Liver (tissue), 9 donors: ENCODE results near the gene DPH3. TPM values are rescaled to one million over a fixed set of nuclear protein-coding genes. Genes with fewer than 3 reads are reported as not detected.

Experiments
- DNase-seq: peaks from one replicate; pipeline ENCODE4 v3.0.0-alpha.2; 2017; ENCODE audit warnings: low spot score
- H3K27ac ChIP-seq, 2 donors: one replicate each; pipeline ENCODE4 v1.7.0; 2013; ENCODE audit warnings: inconsistent platforms in 2 of 2, low read length in 2 of 2, control low read depth in 1 of 2, low read depth in 1 of 2, mild to moderate bottlenecking in 1 of 2
- H3K27me3 ChIP-seq, 4 donors: one replicate each; pipeline versions ENCODE4 v1.6.1 to v1.7.0; 2013; ENCODE audit warnings: low read length in 3 of 4, inconsistent platforms in 1 of 4, mild to moderate bottlenecking in 1 of 4, moderate library complexity in 1 of 4; ENCODE audit not compliant: control insufficient read depth in 4 of 4, insufficient read depth in 4 of 4
- H3K36me3 ChIP-seq, 4 donors: one replicate each; pipeline versions ENCODE4 v1.6.1 to v1.7.0; 2013; ENCODE audit warnings: low read length in 3 of 4, mild to moderate bottlenecking in 3 of 4, low read depth in 1 of 4, moderate library complexity in 1 of 4; ENCODE audit not compliant: control insufficient read depth in 4 of 4, insufficient read depth in 3 of 4
- H3K4me1 ChIP-seq, 4 donors: one replicate each; pipeline versions ENCODE4 v1.6.1 to v1.7.0; 2013; ENCODE audit warnings: low read length in 3 of 4, mild to moderate bottlenecking in 3 of 4, moderate library complexity in 1 of 4; ENCODE audit not compliant: control insufficient read depth in 4 of 4, insufficient read depth in 4 of 4
- H3K4me3 ChIP-seq, 3 donors: one replicate each; pipeline versions ENCODE4 v1.6.1 to v1.7.0; 2013; ENCODE audit warnings: low read length in 3 of 3, control low read depth in 1 of 3, low read depth in 1 of 3, mild to moderate bottlenecking in 1 of 3
- H3K9ac ChIP-seq, 2 donors: one replicate each; pipeline ENCODE4 v1.7.0; 2013; ENCODE audit warnings: low read length in 2 of 2, mild to moderate bottlenecking in 2 of 2, moderate library complexity in 2 of 2, control low read depth in 1 of 2, low read depth in 1 of 2
- H3K9me3 ChIP-seq, 4 donors: one replicate each; pipeline versions ENCODE4 v1.6.1 to v1.7.0; 2013; ENCODE audit warnings: low read length in 3 of 4; ENCODE audit not compliant: control insufficient read depth in 4 of 4
- CTCF ChIP-seq: fragments of 150-350 bp; IDR thresholded peaks from 2 replicates; pipeline ENCODE4 v1.5.1; 2017; ENCODE audit warnings: improper control_type of control experiment, low read depth, low read length; ENCODE audit not compliant: missing input control
- EGR1 ChIP-seq, 2 donors: IDR thresholded peaks; 2 replicates each; pipeline ENCODE4 v1.6.1; 2016 to 2018; ENCODE audit warnings: antibody characterized with exemption in 2 of 2, low read depth in 2 of 2
- FOXA1 ChIP-seq: IDR thresholded peaks from 2 replicates; pipeline ENCODE4 v1.6.1; 2016; ENCODE audit warnings: antibody characterized with exemption
- FOXA2 ChIP-seq: IDR thresholded peaks from 2 replicates; pipeline ENCODE4 v1.6.1; 2016; ENCODE audit warnings: antibody characterized with exemption
- GABPA ChIP-seq, 2 donors: IDR thresholded peaks in 1 of 2; conservative IDR thresholded peaks in 1 of 2; 2 replicates each; pipeline ENCODE4 v1.6.1; 2016; ENCODE audit warnings: antibody characterized with exemption in 2 of 2, mild to moderate bottlenecking in 1 of 2, moderate library complexity in 1 of 2
- HNF4A ChIP-seq, 2 donors: conservative IDR thresholded peaks; 2 replicates each; pipeline ENCODE4 v1.6.1; 2016; ENCODE audit warnings: antibody characterized with exemption in 2 of 2, mild to moderate bottlenecking in 2 of 2
- HNF4G ChIP-seq: IDR thresholded peaks from 2 replicates; pipeline ENCODE4 v1.6.1; 2016; ENCODE audit warnings: antibody characterized with exemption
- MAX ChIP-seq: IDR thresholded peaks from 2 replicates; pipeline ENCODE4 v1.6.1; 2016; ENCODE audit warnings: antibody characterized with exemption
- NR2F2 ChIP-seq: IDR thresholded peaks from 2 replicates; pipeline ENCODE4 v1.6.1; 2016; ENCODE audit warnings: antibody characterized with exemption
- RAD21 ChIP-seq, 2 donors: IDR thresholded peaks; 2 replicates each; pipeline ENCODE4 v1.6.1; 2016; ENCODE audit warnings: antibody characterized with exemption in 2 of 2, mild to moderate bottlenecking in 2 of 2
- REST ChIP-seq: IDR thresholded peaks from 2 replicates; pipeline ENCODE4 v1.6.1; 2016; ENCODE audit warnings: antibody characterized with exemption, mild to moderate bottlenecking
- RXRA ChIP-seq, 2 donors: IDR thresholded peaks; 2 replicates each; pipeline ENCODE4 v1.6.1; 2017 to 2018; ENCODE audit warnings: antibody characterized with exemption in 2 of 2, mild to moderate bottlenecking in 1 of 2
- SP1 ChIP-seq: IDR thresholded peaks from 2 replicates; pipeline ENCODE4 v1.6.1; 2018; ENCODE audit warnings: antibody characterized with exemption, mild to moderate bottlenecking
- YY1 ChIP-seq: IDR thresholded peaks from 2 replicates; pipeline ENCODE4 v1.6.1; 2016; ENCODE audit warnings: antibody characterized with exemption, mild to moderate bottlenecking
- ZBTB33 ChIP-seq: IDR thresholded peaks from 2 replicates; pipeline ENCODE4 v1.6.1; 2016; ENCODE audit warnings: antibody characterized with exemption
- WGBS: extraction: QIAGEN DNeasy Blood & Tissue Kit; methylation state at CpG from one replicate; pipeline ENCODE4 v1.1.7; 2013; 5-methylcytosine and 5-hydroxymethylcytosine counted together
- polyA plus RNA-seq, 2 donors: library from polyadenylated mRNA; stranded (reverse) in 1 of 2; unstranded in 1 of 2; fragments of 200-250 nt in 1 of 2; fragments of >200 nt in 1 of 2; fragmentation: Nextera tagmentation in 1 of 2; extraction: Ambion mirVana in 1 of 2; gene quantifications; one replicate each; pipeline versions ENCODE4 v1.2.1 to v1.2.3, GENCODE V29; 2013 to 2015
- total RNA-seq, 2 donors: library from RNA; depleted of rRNA; stranded (reverse); fragments of >200 nt; gene quantifications; one replicate each; pipeline ENCODE4 v1.2.3, GENCODE V29; 2014
- TF ChIP-seq, protein P1 (sequence below): IDR thresholded peaks from 2 replicates; pipeline ENCODE4 v1.6.1; 2016; ENCODE audit warnings: antibody characterized with exemption
- donor health status: healthy.
- donor health status: healthy.
- donor health status: healthy.
- donor health status: healthy.
- donor health status: healthy.

The DPH3 gene
- total and polyA plus RNA-seq, 4 donors, result 7.8 to 19.1 (median 11.6) TPM

DNA sequence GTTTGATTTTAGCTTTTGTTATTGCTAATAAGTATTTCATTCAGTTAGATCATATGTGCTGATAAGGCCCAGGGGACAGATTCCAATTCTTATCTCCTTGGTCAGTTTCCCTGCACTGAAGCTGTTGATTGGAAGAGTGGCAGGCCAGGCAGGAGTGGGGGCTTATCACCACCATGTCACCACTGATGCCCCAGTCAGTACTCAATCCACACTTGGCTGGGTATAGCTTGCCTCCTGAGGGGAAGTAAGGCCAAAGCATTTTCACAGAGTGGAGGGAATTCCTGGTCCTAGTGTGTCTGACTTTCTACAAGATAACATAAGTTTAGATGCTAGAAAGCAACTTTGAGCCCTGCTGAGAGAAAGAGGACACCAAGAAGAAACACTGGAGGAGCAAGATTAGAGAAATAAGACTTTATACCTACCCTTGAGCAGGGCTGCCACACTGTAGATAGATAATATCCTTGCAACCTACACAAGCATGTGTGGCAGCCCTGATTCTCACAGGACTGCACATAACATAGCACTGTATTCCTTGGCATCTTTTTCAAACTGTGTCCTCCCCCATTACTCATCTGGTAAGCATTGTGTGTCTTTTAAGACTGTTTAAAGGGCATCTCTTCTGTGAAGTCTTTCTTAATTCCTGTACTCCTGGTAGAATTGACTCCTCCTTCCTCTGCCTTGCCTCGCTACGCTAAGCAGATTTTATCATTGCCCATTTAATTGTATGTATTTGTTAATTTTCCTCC, 24.6 kb upstream of the DPH3 start:
- TF ChIP-seq RXRA (IDR thresholded peaks at IDR 0.05) (no peak), NR2F2 (no peak), FOXA1 (no peak), CTCF (no peak), REST (no peak), SP1 (no peak), HNF4A (conservative IDR thresholded peaks at IDR 0.05) (no peak), YY1 (no peak), ZBTB33 (no peak), EGR1 (IDR thresholded peaks at IDR 0.05; ENCODE audit: low read depth in 2 of 2) (no peak), HNF4G (no peak), RAD21 (IDR thresholded peaks at IDR 0.05) (no peak), MAX (no peak)
- TF ChIP-seq, protein P1, sequence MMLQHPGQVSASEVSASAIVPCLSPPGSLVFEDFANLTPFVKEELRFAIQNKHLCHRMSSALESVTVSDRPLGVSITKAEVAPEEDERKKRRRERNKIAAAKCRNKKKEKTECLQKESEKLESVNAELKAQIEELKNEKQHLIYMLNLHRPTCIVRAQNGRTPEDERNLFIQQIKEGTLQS, result no peak
- no peaks in the 10 kb centered on the region for H3K27me3 ChIP-seq
- no peak overlapping the region for H3K27ac ChIP-seq

GRCh38 chr3:16288664-16289063, 23.9 kb upstream of the DPH3 start:
- peaks cover 0 to 6% (median 3%) of the 10 kb centered on the region in 4 donors for H3K4me1 ChIP-seq
- H3K9ac ChIP-seq, result no peak overlapping the region
- no peak overlapping the region for H3K27ac ChIP-seq
- TF ChIP-seq GABPA (IDR thresholded peaks at IDR 0.05 in 1 of 2, conservative IDR thresholded peaks at IDR 0.05 in 1 of 2), result no peak
- no peak for TF ChIP-seq EGR1 (IDR thresholded peaks at IDR 0.05; ENCODE audit: low read depth in 2 of 2)
- TF ChIP-seq RAD21 (IDR thresholded peaks at IDR 0.05), result no peak
- no peak for TF ChIP-seq FOXA2
- no peak for TF ChIP-seq YY1
- TF ChIP-seq, protein P1, result no peak
- TF ChIP-seq HNF4A (conservative IDR thresholded peaks at IDR 0.05), result no peak
- TF ChIP-seq FOXA1, result no peak
- TF ChIP-seq SP1, result no peak
- TF ChIP-seq RXRA (IDR thresholded peaks at IDR 0.05), result no peak
- no peak for TF ChIP-seq REST
- no peak for TF ChIP-seq ZBTB33
- no peak for TF ChIP-seq HNF4G

More for the DNA sequence above, 24.6 kb upstream of the DPH3 start:
- no peak overlapping the region for H3K4me3 ChIP-seq
- no peak for DNase-seq
- no peaks in the 10 kb centered on the region for H3K9me3 ChIP-seq
- peaks cover 0 to 6% (median 3%) of the 10 kb centered on the region in 4 donors for H3K4me1 ChIP-seq
- peaks cover 2 to 15% (median 9%) of the 10 kb centered on the region in 4 donors for H3K36me3 ChIP-seq
- 91% methylated on average over 2 of the region's 2 CpGs for WGBS
- H3K9ac ChIP-seq, result no peak overlapping the region

More at GRCh38 chr3:16288664-16289063, 23.9 kb upstream of the DPH3 start:
- Histone ChIP-seq H3K4me3 (no peak overlapping the region), H3K36me3 (peaks cover 2 to 21% (median 9%) of the 10 kb centered on the region in 4 donors), H3K27me3 (no peaks in the 10 kb centered on the region), H3K9me3 (no peaks in the 10 kb centered on the region)
- 90% methylated on average over 1 of the region's 1 CpG for WGBS
- DNase-seq, result no peak
